Smooth muscle cell (in vitro differentiated cells): ENCODE measurements around the gene MYO1A. TPM values are rescaled to one million over a fixed set of nuclear protein-coding genes. Genes with fewer than 3 reads are reported as not detected.

ENCODE experiments used
- DNase-seq: peaks from one replicate; lab custom pipeline; 2025; ENCODE audit not compliant: unreplicated experiment; lab: John Stamatoyannopoulos, UW
- H2AFZ ChIP-seq: fragments of 200-600 bp; sonication (generic); 2 replicates; pipeline ENCODE4 v1.6.0; 2016; ENCODE audit warnings: antibody characterized with exemption, low read depth, mild to moderate bottlenecking
- H3F3A ChIP-seq: fragments of 200-600 bp; sonication (generic); 2 replicates; pipeline ENCODE4 v1.6.0; 2017; ENCODE audit warnings: antibody characterized with exemption, low read depth
- H3K27ac ChIP-seq: fragments of 200-600 bp; sonication (generic); 2 replicates; pipeline ENCODE4 v1.5.1; 2016; ENCODE audit warnings: low read depth, mild to moderate bottlenecking
- H3K27me3 ChIP-seq: fragments of 200-600 bp; sonication (generic); 2 replicates; pipeline ENCODE4 v1.6.1; 2016; ENCODE audit warnings: low read depth, mild to moderate bottlenecking
- H3K36me3 ChIP-seq: fragments of 200-600 bp; sonication (generic); 2 replicates; pipeline ENCODE4 v1.5.1; 2016; ENCODE audit warnings: low read depth
- H3K4me1 ChIP-seq: fragments of 200-600 bp; sonication (generic); 2 replicates; pipeline ENCODE4 v1.5.1; 2016; ENCODE audit warnings: low read depth
- H3K4me2 ChIP-seq: fragments of 200-600 bp; sonication (generic); 2 replicates; pipeline ENCODE4 v1.6.0; 2016; ENCODE audit warnings: mild to moderate bottlenecking
- H3K4me3 ChIP-seq: fragments of 200-600 bp; sonication (generic); 2 replicates; pipeline ENCODE4 v1.5.1; 2016; ENCODE audit warnings: mild to moderate bottlenecking
- H3K79me2 ChIP-seq: fragments of 200-600 bp; sonication (generic); 2 replicates; pipeline ENCODE4 v1.6.0; 2016; ENCODE audit warnings: low read depth, mild to moderate bottlenecking
- H3K9ac ChIP-seq: fragments of 200-600 bp; sonication (generic); 2 replicates; pipeline ENCODE4 v1.6.0; 2016; ENCODE audit warnings: low read depth
- H3K9me3 ChIP-seq: fragments of 200-600 bp; sonication (generic); replicated peaks from 2 replicates; pipeline ENCODE4 v1.5.1; 2016; ENCODE audit warnings: low read depth
- H4K20me1 ChIP-seq: fragments of 200-600 bp; sonication (generic); 2 replicates; pipeline ENCODE4 v1.6.0; 2016; ENCODE audit warnings: low read depth
- CTCF ChIP-seq: fragments of 200-600 bp; sonication (generic); IDR thresholded peaks from 2 replicates; pipeline ENCODE4 v1.5.1; 2017; ENCODE audit warnings: borderline replicate concordance, mild to moderate bottlenecking, antibody characterized with exemption; ENCODE audit not compliant: insufficient read depth, poor library complexity, severe bottlenecking
- WGBS: methylation state at CpG from one replicate; pipeline ENCODE4 v1.1.7; 2016; ENCODE audit warnings: low lambda C conversion rate; 5-methylcytosine and 5-hydroxymethylcytosine counted together
- polyA plus RNA-seq: library from polyadenylated mRNA; unstranded; fragments of >200 nt; fragmentation: Nextera tagmentation; extraction: Ambion mirVana; gene quantifications from 2 replicates; pipeline ENCODE4 v1.2.1, GENCODE V29; 2016
- total RNA-seq: library from RNA; depleted of rRNA; stranded (reverse); fragments of >200 nt; gene quantifications from 2 replicates; pipeline ENCODE4 v1.2.3, GENCODE V29; 2014

MYO1A gene
- total and polyA plus RNA-seq, 2 experiments from 2014 or later = not detected

GRCh38 chr12:57087691-57088353 lies 37.9 kb upstream of the MYO1A start:
- 0% methylated on average over 23 of the region's 37 CpGs for WGBS
- H2AFZ ChIP-seq = no peak overlapping the region
- H3K9me3 ChIP-seq = no peaks in the 10 kb centered on the region

GRCh38 chr12:57087010-57087690 lies 37.2 kb upstream of the MYO1A start:
- Histone ChIP-seq H3K27me3 (no peaks in the 10 kb centered on the region), H4K20me1 (peaks cover 24% of the 10 kb centered on the region), H3F3A (peaks cover 28% of the 10 kb centered on the region), H3K9me3 (no peaks in the 10 kb centered on the region), H2AFZ (peak overlapping the region; percentile 13), H3K27ac (peak overlapping the region; percentile 100), H3K4me1 (peaks cover 28% of the 10 kb centered on the region), H3K36me3 (no peaks in the 10 kb centered on the region), H3K4me3 (peak overlapping the region; percentile 89), H3K4me2 (peak overlapping the region; percentile 92), H3K79me2 (peaks cover 32% of the 10 kb centered on the region), H3K9ac (peak overlapping the region; percentile 97)
- WGBS = 0% methylated on average over 41 of the region's 52 CpGs
- no peak for TF ChIP-seq CTCF
- DNase-seq = peak; percentile 96

More at GRCh38 chr12:57087691-57088353, 37.9 kb upstream of the MYO1A start:
- Histone ChIP-seq H3K36me3 (no peaks in the 10 kb centered on the region), H3K4me1 (peaks cover 28% of the 10 kb centered on the region), H3K79me2 (peaks cover 37% of the 10 kb centered on the region), H3K27me3 (no peaks in the 10 kb centered on the region), H4K20me1 (peaks cover 31% of the 10 kb centered on the region), H3K4me3 (peak overlapping the region; percentile 89), H3K9ac (peak overlapping the region; percentile 97), H3K27ac (peak overlapping the region; percentile 100), H3K4me2 (peak overlapping the region; percentile 92), H3F3A (peaks cover 33% of the 10 kb centered on the region)
- no peak for TF ChIP-seq CTCF
- DNase-seq = peak; percentile 96

- TF ChIP-seq CTCF = no peak
- peak overlapping the region; percentile 97 for H3K9ac ChIP-seq
- 1% methylated on average over 14 of the region's 14 CpGs for WGBS
- H3K9me3 ChIP-seq = no peaks in the 10 kb centered on the region
- peaks cover 23% of the 10 kb centered on the region for H3F3A ChIP-seq
- H3K27me3 ChIP-seq = no peaks in the 10 kb centered on the region
- peaks cover 18% of the 10 kb centered on the region for H4K20me1 ChIP-seq
- peak overlapping the region; percentile 92 for H3K4me2 ChIP-seq
- peak overlapping the region; percentile 13 for H2AFZ ChIP-seq
- peak; percentile 22 for DNase-seq
- H3K27ac ChIP-seq = peak overlapping the region; percentile 100
- peaks cover 28% of the 10 kb centered on the region for H3K4me1 ChIP-seq
- H3K4me3 ChIP-seq = peak overlapping the region; percentile 89
- H3K79me2 ChIP-seq = peaks cover 26% of the 10 kb centered on the region
- no peaks in the 10 kb centered on the region for H3K36me3 ChIP-seq
Observed at GRCh38 chr12:57086493-57087009, 36.6 kb upstream of the MYO1A start.
